PC-9 (cell line): ENCODE data around the gene SYNE1. TPM values are rescaled to one million over a fixed set of nuclear protein-coding genes. Genes with fewer than 3 reads are reported as not detected.
A peak's percentile ranks its signal among the peaks of the same experiment; 100 is the strongest.

Experiments used
- BruUV-seq: library from RNA; stranded (reverse); fragments of 400-500 nt; replicated peaks from 2 replicates; lab custom pipeline; 2021; lab: Mats Ljungman, UMichigan
- CTCF ChIA-PET: fragments of 300-600 bp; sonication (Branson Sonifier 250); formaldehyde crosslinking; loops from one replicate; lab custom pipeline; 2022; ENCODE audit warnings: antibody characterized with exemption; lab: Charles Lee
- POLR2A ChIA-PET: fragments of 300-600 bp; sonication (Branson Sonifier 250); formaldehyde crosslinking; loops from one replicate; lab custom pipeline; 2022; ENCODE audit warnings: antibody characterized with exemption; ENCODE audit not compliant: unreplicated experiment; lab: Charles Lee
- DNase-seq, 2 experiments: peaks; one replicate each; pipeline versions ENCODE4 v3.0.0 to v3.0.0-alpha.2; 2015 to 2022; ENCODE audit warnings: mixed read lengths in 1 of 2
- H2AFZ ChIP-seq: fragments of 200-600 bp; sonication (generic); 2 replicates; pipeline ENCODE4 v1.8.1; 2017; ENCODE audit warnings: antibody characterized with exemption
- H3F3A ChIP-seq: fragments of 200-600 bp; sonication (generic); 2 replicates; pipeline ENCODE4 v1.8.1; 2017; ENCODE audit warnings: antibody characterized with exemption, mild to moderate bottlenecking, low read depth; ENCODE audit not compliant: insufficient read depth
- H3K27ac ChIP-seq: fragments of 200-600 bp; sonication (generic); 2 replicates; pipeline ENCODE4 v1.6.1; 2016; ENCODE audit warnings: mixed run types
- H3K27me3 ChIP-seq: fragments of 200-600 bp; sonication (generic); 2 replicates; pipeline ENCODE4 v1.6.1; 2016; ENCODE audit warnings: low read depth, mixed run types; ENCODE audit not compliant: insufficient read depth
- H3K36me3 ChIP-seq: fragments of 200-600 bp; sonication (generic); 2 replicates; pipeline ENCODE4 v1.6.1; 2016; ENCODE audit warnings: low read depth, mixed run types
- H3K4me1 ChIP-seq: fragments of 200-600 bp; sonication (generic); replicated peaks from 2 replicates; pipeline ENCODE4 v1.6.1; 2016; ENCODE audit warnings: mixed run types; ENCODE audit not compliant: insufficient read depth
- H3K4me2 ChIP-seq: fragments of 200-600 bp; sonication (generic); 2 replicates; pipeline ENCODE4 v1.6.1; 2017; ENCODE audit warnings: mixed run types
- H3K4me3 ChIP-seq: fragments of 200-600 bp; sonication (generic); 2 replicates; pipeline ENCODE4 v1.6.1; 2016; ENCODE audit warnings: mixed run types
- H3K79me2 ChIP-seq: fragments of 200-600 bp; sonication (generic); 2 replicates; pipeline ENCODE4 v1.6.1; 2017; ENCODE audit warnings: low read depth, mixed run types
- H3K9me2 ChIP-seq: fragments of 200-600 bp; sonication (generic); 2 replicates; pipeline ENCODE4 v1.8.1; 2017; ENCODE audit warnings: mild to moderate bottlenecking; ENCODE audit not compliant: insufficient read depth
- H3K9me3 ChIP-seq: fragments of 200-600 bp; sonication (generic); 2 replicates; pipeline ENCODE4 v1.8.1; 2016; ENCODE audit warnings: low read depth; ENCODE audit not compliant: insufficient read depth
- H4K20me1 ChIP-seq: fragments of 200-600 bp; sonication (generic); 2 replicates; pipeline ENCODE4 v1.8.1; 2017; ENCODE audit not compliant: insufficient read depth
- CTCF ChIP-seq: fragments of 200-600 bp; sonication (generic); conservative IDR thresholded peaks from 2 replicates; pipeline ENCODE4 v1.6.1; 2017; ENCODE audit warnings: mixed run types, antibody characterized with exemption, mild to moderate bottlenecking, moderate library complexity
- EZH2 ChIP-seq: fragments of 200-600 bp; sonication (generic); IDR thresholded peaks from 2 replicates; pipeline ENCODE4 v1.8.0; 2017; ENCODE audit warnings: antibody characterized with exemption, low read depth
- intact Hi-C: fragments of 100-400 bp; cut with micrococcal nuclease; formaldehyde crosslinking; loops from one replicate; pipeline ENCODE4 v1.10.0; 2022; ENCODE audit not compliant: unreplicated experiment
- total RNA-seq: library from RNA; stranded (reverse); gene quantifications from 2 replicates; pipeline ENCODE4 v1.2.3, GENCODE V29; 2021

Gene SYNE1
- total RNA-seq, 1 experiment from 2014 or later: 13.4 TPM

- H4K20me1 ChIP-seq: no peaks in the 10 kb centered on the region
- no peaks in the 10 kb centered on the region for H3K4me1 ChIP-seq
- intact Hi-C loops: no loop called here
- H3K36me3 ChIP-seq: no peaks in the 10 kb centered on the region
- no peak overlapping the region for H3K27ac ChIP-seq
- H3F3A ChIP-seq: no peaks in the 10 kb centered on the region
- TF ChIP-seq CTCF (no peak), EZH2 (no peak)
- POLR2A ChIA-PET: no interaction called here
- BruUV-seq: no TSS peak
- no peak overlapping the region for H3K4me3 ChIP-seq
- DNase-seq: no peak
- CTCF ChIA-PET: no interaction called here
- no peak overlapping the region for H3K4me2 ChIP-seq
- no peaks in the 10 kb centered on the region for H3K9me2 ChIP-seq
- H3K79me2 ChIP-seq: no peaks in the 10 kb centered on the region
- H3K27me3 ChIP-seq: no peaks in the 10 kb centered on the region
- H2AFZ ChIP-seq: no peak overlapping the region
- no peaks in the 10 kb centered on the region for H3K9me3 ChIP-seq
These were observed 218.6 kb downstream of the SYNE1 start for GRCh38 chr6:152418551-152418950.

- no peaks in the 10 kb centered on the region for H3F3A ChIP-seq
- H3K4me1 ChIP-seq: no peaks in the 10 kb centered on the region
- ChIA-PET CTCF (no interaction called here), POLR2A (no interaction called here)
- H3K27ac ChIP-seq: no peak overlapping the region
- H4K20me1 ChIP-seq: no peaks in the 10 kb centered on the region
- H3K27me3 ChIP-seq: no peaks in the 10 kb centered on the region
- TF ChIP-seq CTCF (no peak), EZH2 (no peak)
- no TSS peak for BruUV-seq
- H3K9me3 ChIP-seq: no peaks in the 10 kb centered on the region
- H3K36me3 ChIP-seq: no peaks in the 10 kb centered on the region
- H3K4me2 ChIP-seq: no peak overlapping the region
- no peak overlapping the region for H3K4me3 ChIP-seq
- 0 out of 2 replicates have a peak overlapping the region, but pooled peaks have one; percentile 33 for H2AFZ ChIP-seq
- intact Hi-C loops: no loop called here
- no peaks in the 10 kb centered on the region for H3K9me2 ChIP-seq
- no peak for DNase-seq
- H3K79me2 ChIP-seq: no peaks in the 10 kb centered on the region
These were observed 220.5 kb downstream of the SYNE1 start for GRCh38 chr6:152416652-152417051.

- Histone ChIP-seq H3F3A (no peaks in the 10 kb centered on the region), H3K27ac (no peak overlapping the region), H2AFZ (no peak overlapping the region), H3K4me1 (peaks cover 18% of the 10 kb centered on the region), H3K4me3 (no peak overlapping the region), H4K20me1 (no peaks in the 10 kb centered on the region), H3K79me2 (no peaks in the 10 kb centered on the region), H3K9me2 (no peaks in the 10 kb centered on the region), H3K9me3 (no peaks in the 10 kb centered on the region), H3K27me3 (no peaks in the 10 kb centered on the region), H3K4me2 (no peak overlapping the region), H3K36me3 (no peaks in the 10 kb centered on the region)
- CTCF ChIA-PET: no interaction called here
- no peak for DNase-seq
- POLR2A ChIA-PET: no interaction called here
- BruUV-seq: no TSS peak
- intact Hi-C loops: no loop called here
- TF ChIP-seq EZH2 (no peak), CTCF (no peak)
These were observed 232.1 kb downstream of the SYNE1 start for GRCh38 chr6:152404936-152405595.
